Measurements from ENCODE around the gene ESYT1.

The ESYT1 gene

DNA sequence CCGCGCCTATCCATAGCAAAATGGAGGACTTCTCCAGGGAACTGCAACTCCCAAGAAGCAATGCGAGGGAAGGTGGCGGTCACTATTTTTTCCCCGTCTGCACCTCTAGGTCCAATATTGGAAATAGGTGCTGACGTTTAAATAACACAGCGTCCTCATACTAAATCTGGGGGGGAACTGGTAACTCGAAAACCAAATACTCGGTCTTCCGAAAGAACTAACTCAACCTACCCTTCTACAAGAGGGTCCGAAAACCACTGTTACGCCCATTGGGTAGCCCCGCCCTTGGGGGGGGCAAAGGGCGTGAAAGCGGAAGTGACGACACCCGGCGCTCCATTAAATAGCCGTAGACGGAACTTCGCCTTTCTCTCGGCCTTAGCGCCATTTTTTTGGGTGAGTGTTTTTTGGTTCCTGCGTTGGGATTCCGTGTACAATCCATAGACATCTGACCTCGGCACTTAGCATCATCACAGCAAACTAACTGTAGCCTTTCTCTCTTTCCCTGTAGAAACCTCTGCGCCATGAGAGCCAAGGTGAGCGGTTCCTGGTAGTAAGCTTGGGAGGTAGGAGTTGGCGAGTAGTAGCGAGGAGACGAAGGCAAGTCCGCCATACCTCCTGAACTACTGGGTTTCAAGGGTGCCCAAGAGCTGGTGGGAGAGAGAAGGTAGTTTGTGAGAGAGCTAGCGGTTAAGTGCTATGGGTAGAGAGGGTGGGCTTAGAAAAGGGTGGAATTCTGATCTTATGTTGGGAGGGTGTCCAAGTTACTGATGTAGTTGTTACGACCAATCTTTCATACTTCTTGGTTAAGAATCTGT lies 11.6 kb upstream of the ESYT1 start, which contains the start of gene RPL41:
Gene RPL41, plus strand, starts transcription at position 367 of the 815 bp plus-strand sequence.
- peak within 1 kb of the TSS; percentile 95 for H3K4me3 ChIP-seq (ENCODE audit: low read length)
- TF ChIP-seq ZNF274 (IDR thresholded peaks at IDR 0.05; ENCODE audit: low read depth, low read length), result no peak

DNA sequence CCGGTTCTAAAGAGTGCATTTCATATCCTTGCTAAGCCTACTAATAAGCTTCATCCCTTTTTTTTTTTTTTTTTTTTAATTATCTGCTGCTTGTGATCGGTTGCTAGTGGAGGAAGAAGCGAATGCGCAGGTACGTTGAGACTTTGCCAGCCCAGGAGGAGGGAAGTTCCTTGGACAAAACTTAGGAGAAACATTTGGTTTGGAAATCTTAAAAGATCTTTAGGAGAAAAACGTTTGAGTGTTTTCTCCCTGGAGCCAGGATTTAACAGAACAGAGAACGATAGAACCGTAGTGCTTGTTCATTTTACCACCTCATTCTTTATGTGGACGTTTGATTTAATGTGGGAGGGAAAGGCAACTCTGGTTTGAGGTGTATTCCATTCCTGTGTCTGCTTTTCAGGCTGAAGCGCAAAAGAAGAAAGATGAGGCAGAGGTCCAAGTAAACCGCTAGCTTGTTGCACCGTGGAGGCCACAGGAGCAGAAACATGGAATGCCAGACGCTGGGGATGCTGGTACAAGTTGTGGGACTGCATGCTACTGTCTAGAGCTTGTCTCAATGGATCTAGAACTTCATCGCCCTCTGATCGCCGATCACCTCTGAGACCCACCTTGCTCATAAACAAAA lies 10.9 kb upstream of the ESYT1 start:
- H3K4me3 ChIP-seq (ENCODE audit: low read length), result peak overlapping the region; percentile 95

GRCh38 chr12:56117778-56118687 lies 10.0 kb upstream of the ESYT1 start, which contains the start of gene ZC3H10:
ZC3H10 (plus strand) TSS chr12:56118266; CDS start chr12:56120563, 2,297 bp downstream.
- TF ChIP-seq ZNF274 (IDR thresholded peaks at IDR 0.05; ENCODE audit: low read depth, low read length), result no peak
- peak within 1 kb of the TSS; percentile 95 for H3K4me3 ChIP-seq (ENCODE audit: low read length)

DNA sequence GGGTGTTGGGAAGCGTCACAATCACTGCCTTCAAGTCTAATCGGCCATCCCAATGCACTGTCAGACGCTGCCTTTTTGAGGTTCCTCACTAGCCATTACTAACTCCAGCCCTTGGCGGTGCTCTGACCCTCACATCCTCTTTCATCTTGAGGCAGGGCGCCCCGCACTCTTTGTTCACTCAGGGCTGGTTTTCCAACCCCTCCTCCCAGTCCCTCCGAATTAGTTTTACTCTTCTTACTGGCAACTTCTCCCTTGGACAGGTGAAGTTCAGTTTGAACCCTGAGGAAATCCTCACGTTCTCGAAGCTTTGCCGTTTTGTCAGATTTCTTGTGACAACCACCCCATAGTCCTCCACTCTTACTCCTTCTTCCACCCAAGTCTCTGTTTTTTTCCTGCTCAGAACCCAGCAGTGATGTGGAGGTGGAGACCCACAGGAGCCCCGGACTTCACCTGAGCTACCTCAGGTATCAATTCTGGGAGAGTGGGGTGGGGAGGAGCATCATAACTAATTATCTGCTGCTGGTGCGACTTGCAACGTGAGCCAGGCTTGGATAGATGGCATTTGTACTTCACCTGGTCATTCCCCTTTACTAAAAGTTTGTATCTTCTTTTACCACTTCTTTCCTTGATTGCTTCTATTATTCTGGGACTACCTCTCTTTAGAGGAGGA lies 9.2 kb upstream of the ESYT1 start:
- no peak for TF ChIP-seq ZNF274 (IDR thresholded peaks at IDR 0.05; ENCODE audit: low read depth, low read length)
- peak overlapping the region; percentile 63 for H3K4me3 ChIP-seq (ENCODE audit: low read length)

GRCh38 chr12:56119361-56119796 lies 8.7 kb upstream of the ESYT1 start:
- peak overlapping the region; percentile 63; the same call in 1 of the 2 replicates for H3K4me3 ChIP-seq (ENCODE audit: low read length)
- no peak for TF ChIP-seq ZNF274 (IDR thresholded peaks at IDR 0.05; ENCODE audit: low read depth, low read length)

DNA sequence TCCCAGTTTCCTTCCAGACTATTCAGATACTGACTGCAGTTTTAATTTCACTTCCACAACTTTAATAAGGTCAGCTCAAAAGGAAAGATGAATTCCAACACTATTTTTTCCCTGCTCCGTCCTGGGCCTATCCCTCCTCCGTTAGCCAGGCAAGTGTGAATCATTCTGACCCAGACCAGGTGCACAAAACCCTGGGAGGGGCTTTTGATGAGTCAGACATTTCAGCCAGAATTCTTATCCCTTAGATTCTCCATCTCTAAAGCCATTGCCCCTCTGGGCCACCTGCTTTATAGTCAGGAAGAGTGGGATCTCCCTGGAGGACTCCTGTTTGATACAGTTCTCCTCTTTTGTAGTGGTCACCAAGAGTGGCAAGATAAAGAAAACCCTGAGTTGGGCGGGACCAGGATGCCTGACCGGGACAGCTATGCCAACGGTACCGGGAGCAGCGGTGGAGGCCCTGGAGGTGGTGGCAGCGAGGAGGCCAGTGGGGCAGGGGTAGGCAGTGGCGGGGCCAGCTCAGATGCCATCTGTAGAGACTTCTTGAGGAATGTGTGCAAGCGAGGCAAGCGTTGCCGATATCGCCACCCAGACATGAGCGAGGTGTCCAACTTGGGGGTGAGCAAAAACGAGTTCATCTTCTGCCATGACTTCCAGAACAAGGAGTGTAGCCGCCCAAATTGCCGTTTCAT lies 7.8 kb upstream of the ESYT1 start:
- no peak overlapping the region for H3K4me3 ChIP-seq (ENCODE audit: low read length)
- TF ChIP-seq ZNF274 (IDR thresholded peaks at IDR 0.05; ENCODE audit: low read depth, low read length), result no peak

DNA sequence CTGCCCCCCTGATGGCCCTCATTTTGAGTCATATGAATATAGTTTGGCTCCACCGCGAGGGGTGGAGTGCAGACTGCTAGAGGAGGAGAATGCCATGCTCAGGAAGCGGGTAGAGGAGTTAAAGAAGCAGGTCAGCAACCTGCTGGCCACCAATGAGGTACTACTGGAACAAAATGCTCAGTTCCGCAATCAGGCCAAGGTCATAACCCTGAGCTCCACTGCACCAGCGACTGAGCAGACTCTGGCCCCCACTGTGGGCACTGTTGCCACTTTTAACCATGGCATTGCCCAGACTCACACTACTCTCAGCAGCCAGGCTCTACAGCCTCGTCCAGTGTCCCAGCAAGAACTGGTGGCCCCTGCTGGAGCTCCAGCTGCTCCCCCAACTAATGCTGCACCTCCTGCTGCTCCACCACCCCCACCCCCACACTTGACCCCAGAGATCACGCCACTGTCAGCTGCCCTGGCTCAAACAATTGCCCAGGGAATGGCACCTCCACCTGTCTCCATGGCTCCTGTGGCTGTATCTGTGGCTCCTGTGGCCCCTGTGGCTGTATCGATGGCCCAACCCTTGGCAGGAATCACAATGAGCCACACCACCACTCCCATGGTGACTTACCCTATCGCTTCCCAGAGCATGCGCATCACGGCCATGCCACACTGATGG lies 6.7 kb upstream of the ESYT1 start:
- H3K4me3 ChIP-seq (ENCODE audit: low read length), result no peak overlapping the region
- TF ChIP-seq ZNF274 (IDR thresholded peaks at IDR 0.05; ENCODE audit: low read depth, low read length), result no peak

DNA sequence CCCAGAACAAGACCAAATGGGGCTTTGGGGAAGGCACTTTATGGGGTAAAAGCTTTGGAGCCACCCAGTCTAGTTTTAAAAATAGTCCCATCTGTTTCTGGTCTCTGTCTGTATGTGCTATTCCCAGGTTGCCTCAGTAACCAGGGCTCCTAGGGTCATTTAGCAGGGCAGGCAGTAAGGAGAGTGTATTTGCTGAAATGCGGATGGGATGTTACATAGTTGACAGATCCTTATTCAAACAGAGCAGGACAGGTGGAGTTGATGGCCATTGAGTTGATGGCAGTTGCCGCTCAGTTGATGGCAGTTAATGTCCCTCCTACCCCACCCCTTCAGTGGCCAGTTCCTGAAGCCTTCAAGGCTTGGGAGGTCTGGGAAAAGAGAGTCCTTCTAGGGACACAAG lies 5.4 kb upstream of the ESYT1 start:
- no peak overlapping the region for H3K4me3 ChIP-seq (ENCODE audit: low read length)
- no peak for TF ChIP-seq ZNF274 (IDR thresholded peaks at IDR 0.05; ENCODE audit: low read depth, low read length)

GRCh38 chr12:56124133-56124532 lies 3.9 kb upstream of the ESYT1 start:
- no peak for TF ChIP-seq ZNF274 (IDR thresholded peaks at IDR 0.05; ENCODE audit: low read depth, low read length)

DNA sequence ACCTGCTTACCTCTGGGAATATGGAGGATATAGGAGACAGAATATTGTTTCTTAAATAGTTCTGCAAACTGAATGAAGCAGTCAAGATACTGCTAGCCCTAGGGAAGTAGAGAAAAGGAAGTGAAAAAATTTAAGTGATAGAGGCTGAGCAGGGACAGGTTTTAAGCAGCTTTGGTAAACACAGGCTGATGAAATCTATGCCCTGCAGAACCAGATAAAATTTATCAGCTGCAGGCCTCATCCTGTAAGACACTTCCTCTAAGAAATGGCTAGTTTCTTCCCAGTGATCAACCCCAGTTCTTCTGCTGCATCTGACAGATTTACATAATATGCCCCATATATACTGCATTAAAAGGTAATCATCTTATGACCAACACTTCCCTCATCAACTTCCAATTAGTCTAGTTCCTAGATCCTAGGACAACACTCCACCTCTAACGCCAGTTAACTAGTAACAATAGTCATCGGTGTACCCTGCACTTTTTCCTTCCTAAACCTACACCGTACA lies 1.3 kb upstream of the ESYT1 start:
- H3K4me3 ChIP-seq (ENCODE audit: low read length), result no peak overlapping the region
- no peak for TF ChIP-seq ZNF274 (IDR thresholded peaks at IDR 0.05; ENCODE audit: low read depth, low read length)

More at GRCh38 chr12:56124133-56124532, 3.9 kb upstream of the ESYT1 start:
- H3K4me3 ChIP-seq (ENCODE audit: low read length), result no peak overlapping the region

GRCh38 chr12:56127485-56127887 lies 581 bp upstream of the ESYT1 start:
- peak overlapping the region; percentile 43 for H3K4me3 ChIP-seq (ENCODE audit: low read length)
- TF ChIP-seq ZNF274 (IDR thresholded peaks at IDR 0.05; ENCODE audit: low read depth, low read length), result no peak

DNA sequence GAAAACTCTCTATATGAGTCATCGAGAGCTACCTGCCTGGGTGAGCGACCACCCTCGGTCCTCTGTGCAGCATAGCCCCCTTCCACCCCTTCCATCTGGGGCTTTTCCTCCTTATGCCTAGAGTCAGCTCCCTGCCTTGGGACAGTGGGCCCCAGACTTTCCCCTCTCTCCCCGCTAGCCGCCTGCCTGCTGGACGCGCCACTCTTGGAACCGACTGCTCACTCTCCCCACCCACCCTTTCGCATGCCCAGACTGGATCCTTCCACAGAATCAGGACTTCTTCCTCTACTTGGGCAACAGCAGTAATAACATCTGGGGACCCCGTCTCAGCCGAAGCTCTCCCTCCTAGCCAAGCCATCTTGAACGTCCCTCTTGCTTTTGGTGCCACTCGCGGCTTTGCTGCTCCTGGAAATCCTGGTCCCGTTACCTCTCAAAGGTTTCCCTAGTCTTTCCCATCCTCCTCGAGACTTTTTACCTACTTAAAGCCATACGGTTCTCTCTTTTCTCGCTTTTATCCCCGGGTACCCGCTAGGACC lies 671 bp downstream of the ESYT1 start:
- TF ChIP-seq ZNF274 (IDR thresholded peaks at IDR 0.05; ENCODE audit: low read depth, low read length), result no peak
- peak overlapping the region; percentile 88 for H3K4me3 ChIP-seq (ENCODE audit: low read length)
